HFF-Myc (cell line): ENCODE measurements around the gene SCARB2.
A peak's percentile ranks its signal among the peaks of the same experiment; 100 is the strongest.

Experiments
- DNase-seq: peaks from one replicate; pipeline ENCODE4 v3.0.0-alpha.2; 2011; ENCODE audit warnings: low read depth; ENCODE audit errors: extremely low read depth
- H3K4me3 ChIP-seq: replicated peaks from 2 replicates; pipeline ENCODE4 v1.5.1; 2011; ENCODE audit warnings: low read depth, mild to moderate bottlenecking, control low read depth, low read length
- CTCF ChIP-seq: IDR thresholded peaks from 2 replicates; pipeline ENCODE4 v1.5.1; 2012; ENCODE audit warnings: mild to moderate bottlenecking, low read depth, low read length, control low read depth; ENCODE audit errors: missing control alignments

SCARB2 gene

GRCh38 chr4:76216524-76216923, 2.9 kb upstream of the SCARB2 start:
- no peak for DNase-seq
- no peak for TF ChIP-seq CTCF
- H3K4me3 ChIP-seq: no peak overlapping the region

DNA sequence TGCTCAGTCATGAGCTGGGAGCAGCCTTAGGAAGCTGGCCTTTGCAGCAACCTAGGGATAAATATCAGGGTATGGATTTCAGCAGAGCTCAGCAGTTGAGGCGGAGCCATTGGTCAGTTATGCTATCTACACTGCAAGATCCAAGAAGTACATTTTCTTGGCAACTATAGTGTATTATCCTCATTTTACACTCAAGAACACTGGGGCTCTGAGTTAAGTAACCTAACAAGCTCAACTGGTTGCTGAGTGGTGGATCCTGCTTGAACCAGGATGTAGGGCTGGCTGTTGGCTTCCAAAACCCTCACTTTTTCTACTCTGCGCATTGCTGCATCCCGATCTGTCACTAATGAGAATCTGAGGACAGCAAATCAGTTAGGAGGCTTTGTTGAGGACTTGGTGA, 1.5 kb upstream of the SCARB2 start:
- H3K4me3 ChIP-seq: no peak overlapping the region
- TF ChIP-seq CTCF: no peak
- no peak for DNase-seq

DNA sequence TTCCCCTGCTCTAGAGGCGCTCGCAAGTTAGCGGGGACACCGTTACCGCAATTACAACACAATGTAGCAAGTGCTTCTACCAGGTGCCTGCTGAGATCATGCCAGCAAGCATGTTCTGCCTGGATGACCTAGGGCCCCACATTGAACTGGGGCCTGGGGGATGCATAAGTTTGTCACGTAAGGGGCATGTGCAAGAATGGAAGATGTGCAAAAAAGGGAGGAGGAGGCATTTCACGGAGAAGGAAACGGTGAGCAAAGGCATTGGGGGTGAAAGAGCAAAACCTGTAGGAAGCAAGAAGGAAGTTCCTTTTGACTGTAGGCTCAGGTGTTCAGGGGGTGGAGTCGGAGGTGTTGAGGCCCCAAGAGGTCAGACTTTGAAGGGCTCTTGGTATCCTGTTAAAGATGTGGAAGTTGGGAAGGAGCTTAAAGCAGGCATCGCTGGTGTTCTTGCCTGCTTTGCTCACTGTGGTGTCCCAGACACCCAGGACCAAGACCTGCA, 602 bp upstream of the SCARB2 start:
- TF ChIP-seq CTCF: no peak
- no peak for DNase-seq
- peak overlapping the region; percentile 67 for H3K4me3 ChIP-seq

DNA sequence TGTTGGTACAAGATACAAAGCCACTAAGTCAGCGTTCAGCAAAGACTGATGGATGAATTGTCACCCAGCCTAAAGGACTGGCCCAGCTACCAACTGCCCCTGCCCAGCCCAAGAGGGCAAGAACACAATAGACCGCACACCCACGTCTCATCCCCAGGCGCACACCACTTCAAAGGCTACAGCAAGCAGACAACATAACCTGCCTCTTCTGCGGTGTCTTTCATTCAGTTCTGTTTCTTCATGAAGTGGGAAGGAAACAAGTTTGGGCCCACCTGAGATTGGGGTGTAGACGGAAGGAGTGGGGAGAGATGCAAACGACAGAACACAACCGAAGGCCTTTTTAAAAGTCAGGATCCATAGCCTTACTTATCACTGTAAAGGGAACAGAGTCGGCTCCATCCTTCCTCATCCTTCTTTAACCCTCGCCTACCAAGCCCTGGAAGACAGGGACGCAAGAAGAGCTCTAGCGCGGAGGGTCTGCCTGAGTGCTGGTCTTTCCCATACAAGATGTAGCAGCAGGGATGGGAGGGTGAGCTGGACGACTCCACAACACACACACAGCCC, 691 bp downstream of the SCARB2 start:
- DNase-seq: no peak
- TF ChIP-seq CTCF: no peak
- H3K4me3 ChIP-seq: peak overlapping the region; percentile 67

- peak overlapping the region; percentile 67 for H3K4me3 ChIP-seq
- no peak for TF ChIP-seq CTCF
Observed at GRCh38 chr4:76211769-76212708, 1.6 kb downstream of the SCARB2 start.

DNA sequence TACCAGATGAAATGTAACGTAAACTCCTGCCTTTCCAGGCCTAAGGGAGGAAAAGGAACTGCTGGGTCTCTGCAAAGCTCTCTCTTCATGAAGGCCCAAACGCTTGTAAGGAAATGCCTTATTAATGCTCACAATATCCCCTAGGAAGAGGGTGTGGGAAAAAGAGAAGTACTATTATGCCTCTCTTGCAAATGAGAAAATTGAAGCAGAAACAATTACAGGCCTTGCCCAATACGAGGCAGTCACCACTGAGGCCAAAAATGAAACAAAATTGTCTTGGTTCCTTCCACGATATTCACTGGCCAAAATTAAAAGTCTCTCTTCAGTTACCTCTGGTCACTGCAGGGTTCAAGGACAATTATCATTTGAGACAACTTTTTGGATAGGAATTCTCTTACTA, 3.2 kb downstream of the SCARB2 start:
- DNase-seq: no peak
- no peak for TF ChIP-seq CTCF

More at GRCh38 chr4:76211769-76212708, 1.6 kb downstream of the SCARB2 start:
- DNase-seq: no peak

More for the DNA sequence above, 3.2 kb downstream of the SCARB2 start:
- H3K4me3 ChIP-seq: no peak overlapping the region
